ENCODE measurements around the gene BYSL.

GRCh38 chr6:41970436-41970846 lies 49.1 kb downstream of the BYSL start:
- TF ChIP-seq CTCF (conservative IDR thresholded peaks at IDR 0.05; ENCODE audit: low read depth, low read length), result no peak
- TF ChIP-seq EZH2 (IDR thresholded peaks at IDR 0.05; ENCODE audit: low read length, unreplicated experiment), result no peak

Measured in PC-3 (cell line).